ENCODE data around the gene KLHL42.

Gene KLHL42

DNA sequence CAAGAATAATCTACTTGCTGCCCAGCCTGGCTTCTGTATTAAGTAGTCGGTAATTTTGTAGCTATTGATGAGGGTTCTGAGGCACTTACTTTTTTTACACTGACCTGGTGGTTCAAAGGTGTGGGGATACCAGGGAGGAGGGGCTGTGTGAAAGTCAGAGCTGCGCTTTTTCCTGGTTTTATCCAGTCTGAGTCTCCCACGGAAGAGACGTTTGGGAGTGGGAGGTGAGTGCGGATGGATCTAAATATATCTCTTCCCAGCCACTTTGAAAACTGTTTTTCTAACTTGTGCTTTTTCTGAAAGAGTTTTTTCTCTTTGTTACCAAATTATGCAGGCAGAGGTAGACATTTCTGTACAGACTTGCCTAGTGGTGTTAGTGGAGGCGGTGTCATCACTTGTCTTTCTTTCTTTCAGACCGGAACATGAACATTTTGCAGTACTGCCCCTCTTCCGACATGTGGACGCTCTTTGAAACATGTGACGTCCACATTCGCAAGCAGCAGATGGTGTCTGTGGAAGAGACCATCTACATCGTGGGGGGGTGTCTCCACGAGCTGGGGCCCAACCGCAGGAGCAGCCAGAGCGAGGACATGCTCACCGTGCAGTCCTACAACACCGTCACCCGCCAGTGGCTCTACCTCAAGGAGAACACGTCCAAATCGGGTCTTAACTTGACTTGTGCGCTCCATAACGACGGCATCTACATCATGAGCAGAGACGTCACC is 17.4 kb downstream of the KLHL42 start:
- Mint-ChIP-seq H3K27ac (no peak overlapping the region), H3K4me3 (no peak overlapping the region), H3K4me1 (ENCODE audit: low read depth) (peaks cover 35% of the 10 kb centered on the region), H3K27me3 (no peaks in the 10 kb centered on the region), H3K36me3 (ENCODE audit: low read depth) (peaks cover 58% of the 10 kb centered on the region), H3K9me3 (no peaks in the 10 kb centered on the region)

DNA sequence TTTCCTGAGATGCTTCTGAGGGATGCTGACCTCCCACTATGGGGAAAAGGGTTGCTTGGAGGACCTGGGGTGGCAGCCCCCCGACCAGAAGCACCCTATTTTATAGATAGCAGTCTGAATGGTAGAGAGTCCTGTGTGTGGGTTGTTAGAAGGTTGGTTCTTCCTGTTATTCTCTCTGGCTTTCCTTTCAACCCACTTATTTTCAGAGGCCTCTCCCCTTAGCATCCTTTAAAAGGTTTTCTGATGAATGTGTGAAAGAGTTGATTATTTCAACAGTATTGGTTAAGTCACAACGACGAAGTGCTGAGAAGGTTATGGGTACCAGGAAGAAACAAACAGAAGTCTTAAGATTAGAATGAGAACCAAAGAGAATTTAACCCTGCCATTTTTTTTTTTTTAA is 20.8 kb downstream of the KLHL42 start:
- peaks cover 44% of the 10 kb centered on the region for H3K4me1 Mint-ChIP-seq (ENCODE audit: low read depth)
- H3K4me3 Mint-ChIP-seq: peak overlapping the region; percentile 24
- H3K27me3 Mint-ChIP-seq: no peaks in the 10 kb centered on the region
- H3K27ac Mint-ChIP-seq: peak overlapping the region; percentile 85
- H3K36me3 Mint-ChIP-seq (ENCODE audit: low read depth): peaks cover 40% of the 10 kb centered on the region
- no peaks in the 10 kb centered on the region for H3K9me3 Mint-ChIP-seq

DNA sequence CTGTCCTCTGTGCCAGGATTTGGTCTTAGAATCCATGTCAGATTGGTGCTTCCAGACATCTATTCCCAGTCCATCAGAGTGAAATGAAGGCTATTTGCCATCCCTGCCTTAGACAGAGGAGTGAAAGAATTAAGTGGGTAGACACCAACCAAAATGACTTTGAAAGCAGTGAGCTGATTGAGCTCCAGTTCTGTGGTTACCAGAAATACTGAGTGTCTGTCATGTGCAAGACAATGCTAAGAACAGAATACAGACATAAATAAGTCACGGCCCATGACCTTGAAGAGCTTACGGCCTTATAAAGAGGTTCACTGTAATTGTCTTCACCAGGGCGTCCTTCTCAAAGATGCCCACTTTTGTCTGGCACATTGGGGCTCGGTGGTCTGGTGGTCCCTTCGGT is 21.6 kb downstream of the KLHL42 start:
- H3K4me3 Mint-ChIP-seq: no peak overlapping the region
- H3K9me3 Mint-ChIP-seq: no peaks in the 10 kb centered on the region
- H3K4me1 Mint-ChIP-seq (ENCODE audit: low read depth): peaks cover 52% of the 10 kb centered on the region
- H3K27ac Mint-ChIP-seq: peak overlapping the region; percentile 88
- H3K27me3 Mint-ChIP-seq: no peaks in the 10 kb centered on the region
- peaks cover 35% of the 10 kb centered on the region for H3K36me3 Mint-ChIP-seq (ENCODE audit: low read depth)

DNA sequence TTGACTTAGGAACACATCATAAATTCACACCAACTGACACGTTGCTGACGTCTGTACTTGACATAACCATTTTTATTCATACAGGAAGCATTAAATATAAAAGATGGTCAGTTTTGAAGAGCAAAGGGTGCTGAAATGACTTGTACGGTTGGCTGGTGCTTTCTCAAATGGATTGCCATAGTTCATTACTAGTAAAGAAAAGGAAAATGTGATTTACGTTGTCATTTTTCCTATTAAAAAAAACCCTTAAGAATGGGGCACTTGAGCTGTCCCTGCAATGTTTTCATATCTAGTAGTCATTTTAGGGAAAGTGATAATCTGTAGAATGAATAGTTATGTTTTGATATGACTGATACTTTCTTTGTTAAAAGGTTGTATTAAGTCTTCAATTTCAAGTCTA is 22.5 kb downstream of the KLHL42 start:
- Mint-ChIP-seq H3K36me3 (ENCODE audit: low read depth) (peaks cover 26% of the 10 kb centered on the region), H3K9me3 (no peaks in the 10 kb centered on the region), H3K27ac (peak overlapping the region; percentile 88), H3K4me3 (no peak overlapping the region), H3K27me3 (peaks cover under 1% of the 10 kb centered on the region), H3K4me1 (ENCODE audit: low read depth) (peaks cover 61% of the 10 kb centered on the region)

DNA sequence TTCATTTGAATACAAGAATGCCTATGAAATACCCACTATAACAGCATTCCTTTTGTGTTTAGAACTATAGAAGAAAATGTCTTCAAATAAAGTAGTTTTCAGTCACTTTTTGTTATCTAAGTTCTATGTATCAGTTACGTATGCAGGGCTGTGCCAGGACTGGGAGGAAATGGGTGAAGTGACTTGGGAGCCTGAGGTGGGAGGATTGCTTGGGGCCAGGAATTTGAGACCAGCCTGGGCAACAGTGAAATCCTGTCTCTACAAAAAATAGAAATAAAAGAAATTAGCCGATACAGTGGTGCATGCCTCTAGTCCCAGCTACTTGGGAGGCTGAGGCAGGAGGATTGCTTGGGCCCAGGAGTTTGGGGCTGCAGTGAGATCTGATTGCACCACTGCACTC is 22.9 kb downstream of the KLHL42 start:
- Mint-ChIP-seq H3K27ac (peak overlapping the region; percentile 72), H3K9me3 (no peaks in the 10 kb centered on the region), H3K4me3 (no peak overlapping the region), H3K27me3 (peaks cover 5% of the 10 kb centered on the region), H3K4me1 (ENCODE audit: low read depth) (peaks cover 65% of the 10 kb centered on the region), H3K36me3 (ENCODE audit: low read depth) (peaks cover 22% of the 10 kb centered on the region)

DNA sequence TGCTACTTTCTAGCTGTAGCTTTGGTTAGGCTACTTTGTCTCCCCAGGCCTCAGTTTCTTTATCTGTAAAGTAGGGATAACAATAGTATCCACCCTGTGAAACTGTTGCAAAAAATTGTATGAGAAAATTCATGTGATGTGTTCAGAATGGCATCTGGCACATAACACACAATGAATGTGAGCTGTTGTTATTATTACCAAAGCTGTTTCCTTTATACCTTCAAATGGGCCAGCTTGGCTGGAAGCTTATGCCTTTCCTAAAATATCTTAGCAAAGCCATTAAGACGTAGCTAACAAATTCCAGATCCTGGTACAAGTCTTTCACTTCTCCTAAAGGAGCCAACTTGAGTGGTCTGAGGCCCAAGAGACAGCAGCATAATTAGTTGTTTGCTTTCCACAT is 25.2 kb downstream of the KLHL42 start:
- Mint-ChIP-seq H3K4me1 (ENCODE audit: low read depth) (peaks cover 63% of the 10 kb centered on the region), H3K36me3 (ENCODE audit: low read depth) (peaks cover 7% of the 10 kb centered on the region), H3K4me3 (no peak overlapping the region), H3K27ac (no peak overlapping the region), H3K27me3 (peaks cover 8% of the 10 kb centered on the region), H3K9me3 (no peaks in the 10 kb centered on the region)

DNA sequence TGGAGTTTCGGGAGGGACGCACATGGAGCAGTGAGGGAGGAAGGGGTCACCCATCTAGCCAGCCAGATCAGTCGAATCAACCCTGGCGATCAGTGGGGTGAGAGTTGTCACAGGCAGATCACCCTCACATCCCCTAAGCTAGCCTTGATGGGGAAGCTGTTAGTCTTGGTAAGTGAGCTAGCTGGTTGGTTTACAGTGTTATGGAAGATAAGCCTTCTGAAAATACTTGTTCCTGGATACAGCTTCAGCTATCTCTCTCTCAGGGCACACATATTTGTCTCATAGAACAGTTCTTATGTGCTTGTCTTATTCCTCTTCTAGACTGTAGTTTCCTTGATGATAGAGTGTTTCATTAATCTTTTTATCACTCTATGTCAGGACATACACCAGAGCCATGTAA is 26.2 kb downstream of the KLHL42 start:
- peak overlapping the region; percentile 80 for H3K27ac Mint-ChIP-seq
- no peaks in the 10 kb centered on the region for H3K9me3 Mint-ChIP-seq
- peaks cover 53% of the 10 kb centered on the region for H3K4me1 Mint-ChIP-seq (ENCODE audit: low read depth)

DNA sequence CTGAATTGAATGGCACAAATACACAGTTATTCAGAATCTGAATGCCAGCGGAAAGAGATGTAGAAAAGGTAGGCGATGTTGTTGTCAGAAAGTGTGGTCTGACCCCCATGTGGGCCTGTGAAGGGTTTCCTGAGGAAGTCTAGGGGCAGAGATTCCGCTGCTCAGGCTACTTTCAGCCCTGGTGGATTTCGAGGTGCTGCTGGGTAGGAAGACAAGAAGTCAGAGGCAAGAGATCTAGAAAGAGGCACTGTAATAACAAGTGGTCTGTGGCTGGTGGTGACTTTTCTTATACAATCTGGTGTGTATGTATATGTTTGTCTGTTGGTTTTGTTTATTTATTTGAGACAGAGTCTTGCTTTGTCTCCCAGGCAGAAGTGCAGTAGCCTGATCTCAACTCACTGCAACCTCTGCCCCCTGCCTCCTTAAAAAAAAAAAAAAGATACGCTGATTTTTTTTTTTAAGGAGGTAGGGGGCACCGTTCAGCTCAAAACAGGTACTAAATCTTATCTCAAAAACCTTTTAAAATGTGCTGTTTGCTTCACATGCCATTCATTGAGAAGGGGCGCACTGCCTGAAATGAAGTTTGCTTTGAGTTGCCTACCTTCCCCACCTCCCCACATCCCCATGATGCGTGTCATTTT is 27.1 kb downstream of the KLHL42 start:
- Mint-ChIP-seq H3K27me3 (peaks cover 12% of the 10 kb centered on the region), H3K36me3 (ENCODE audit: low read depth) (no peaks in the 10 kb centered on the region), H3K27ac (peak overlapping the region; percentile 80), H3K4me3 (peak overlapping the region; percentile 73), H3K9me3 (no peaks in the 10 kb centered on the region), H3K4me1 (ENCODE audit: low read depth) (peaks cover 44% of the 10 kb centered on the region)

More for the DNA sequence above, 26.2 kb downstream of the KLHL42 start:
- Mint-ChIP-seq H3K27me3 (peaks cover 8% of the 10 kb centered on the region), H3K36me3 (ENCODE audit: low read depth) (peaks cover under 1% of the 10 kb centered on the region), H3K4me3 (no peak overlapping the region)

DNA sequence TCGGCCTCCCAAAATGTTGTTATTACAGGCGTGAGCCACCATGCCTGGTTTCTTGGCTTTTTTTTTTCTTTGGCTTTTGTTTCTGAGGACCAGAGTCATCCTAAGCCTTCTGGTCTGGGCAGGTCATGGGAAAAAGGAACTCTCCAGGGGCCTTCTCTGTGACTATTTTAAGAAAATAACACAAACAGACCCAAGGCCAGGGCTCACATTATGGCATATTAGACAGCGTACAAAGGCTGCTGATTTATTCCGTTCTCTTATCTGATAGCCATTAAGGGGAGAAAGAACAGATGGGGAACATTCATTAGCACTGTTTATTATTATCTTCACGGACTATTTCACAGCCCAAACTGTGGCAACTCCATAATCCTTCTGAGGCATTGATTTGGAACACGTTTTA is 28.8 kb downstream of the KLHL42 start:
- peaks cover 32% of the 10 kb centered on the region for H3K4me1 Mint-ChIP-seq (ENCODE audit: low read depth)
- peaks cover 19% of the 10 kb centered on the region for H3K27me3 Mint-ChIP-seq
- H3K4me3 Mint-ChIP-seq: no peak overlapping the region
- no peaks in the 10 kb centered on the region for H3K9me3 Mint-ChIP-seq
- H3K27ac Mint-ChIP-seq: no peak overlapping the region
- H3K36me3 Mint-ChIP-seq (ENCODE audit: low read depth): no peaks in the 10 kb centered on the region

DNA sequence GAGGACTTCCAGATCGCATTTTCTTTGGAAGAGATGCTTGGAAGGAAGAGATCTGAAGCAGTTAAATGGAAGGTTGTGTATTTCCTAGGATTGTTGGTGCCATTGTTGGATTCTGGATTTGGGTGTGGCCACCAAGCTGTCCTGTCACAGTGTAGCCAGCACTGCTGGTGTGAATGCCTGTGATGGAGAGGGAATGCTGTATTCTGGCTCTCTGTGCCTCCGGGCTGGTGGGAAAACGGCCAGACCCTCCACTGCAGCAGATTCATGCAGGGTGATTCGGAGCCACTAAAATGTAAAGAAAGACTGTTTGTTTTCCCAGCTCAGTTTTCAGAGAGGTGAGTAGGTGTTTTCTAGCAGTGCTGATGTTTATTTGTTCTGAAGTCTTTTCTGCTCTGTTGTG is 30.7 kb downstream of the KLHL42 start:
- H3K27me3 Mint-ChIP-seq: peaks cover 19% of the 10 kb centered on the region
- no peaks in the 10 kb centered on the region for H3K9me3 Mint-ChIP-seq
- no peak overlapping the region for H3K27ac Mint-ChIP-seq
- H3K4me1 Mint-ChIP-seq (ENCODE audit: low read depth): peaks cover 42% of the 10 kb centered on the region
- no peaks in the 10 kb centered on the region for H3K36me3 Mint-ChIP-seq (ENCODE audit: low read depth)
- no peak overlapping the region for H3K4me3 Mint-ChIP-seq

DNA sequence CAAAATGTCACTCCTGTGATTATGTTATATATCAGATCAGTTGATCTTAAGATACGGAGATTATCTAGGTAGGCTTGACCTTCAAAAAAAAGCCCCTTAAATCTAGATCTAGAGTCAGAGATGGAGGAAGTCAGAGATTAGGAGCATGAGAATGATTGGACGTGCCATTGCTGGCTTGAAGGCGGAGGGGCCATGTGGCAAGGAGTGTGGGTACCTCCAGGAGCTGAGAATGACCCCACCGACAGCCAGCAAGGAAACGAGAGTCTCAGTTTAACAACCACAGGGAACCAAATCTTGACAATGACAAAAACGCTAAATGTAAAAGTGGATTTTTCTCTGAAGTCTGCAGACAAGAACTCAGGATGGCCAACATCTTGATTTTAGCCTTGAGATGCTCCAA is 32.5 kb downstream of the KLHL42 start:
- Mint-ChIP-seq H3K27ac (no peak overlapping the region), H3K4me1 (ENCODE audit: low read depth) (peaks cover 34% of the 10 kb centered on the region), H3K4me3 (no peak overlapping the region), H3K36me3 (ENCODE audit: low read depth) (no peaks in the 10 kb centered on the region), H3K9me3 (no peaks in the 10 kb centered on the region), H3K27me3 (peaks cover 24% of the 10 kb centered on the region)

DNA sequence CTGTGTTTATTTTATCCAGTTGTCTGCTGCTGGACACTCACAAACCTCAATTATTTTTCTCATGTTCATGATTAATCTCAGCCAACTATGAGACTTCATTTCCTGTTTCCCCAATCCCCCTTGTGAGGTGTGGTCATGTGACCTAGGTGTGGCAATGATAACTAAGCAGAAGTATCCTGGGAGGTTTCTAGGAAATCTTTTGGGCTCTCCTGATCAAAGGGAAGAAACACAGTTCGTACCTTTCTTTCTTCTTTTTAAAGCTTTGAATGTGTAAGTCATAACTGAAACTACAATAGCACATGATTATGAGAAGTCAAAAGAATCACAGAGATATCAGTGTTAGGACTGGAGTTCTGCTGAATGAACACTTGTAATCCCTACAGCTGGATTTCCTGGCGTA is 34.4 kb downstream of the KLHL42 start:
- H3K27ac Mint-ChIP-seq: no peak overlapping the region
- H3K36me3 Mint-ChIP-seq (ENCODE audit: low read depth): no peaks in the 10 kb centered on the region
- no peak overlapping the region for H3K4me3 Mint-ChIP-seq
- H3K4me1 Mint-ChIP-seq (ENCODE audit: low read depth): peaks cover 29% of the 10 kb centered on the region
- H3K27me3 Mint-ChIP-seq: peaks cover 31% of the 10 kb centered on the region
- H3K9me3 Mint-ChIP-seq: no peaks in the 10 kb centered on the region

DNA sequence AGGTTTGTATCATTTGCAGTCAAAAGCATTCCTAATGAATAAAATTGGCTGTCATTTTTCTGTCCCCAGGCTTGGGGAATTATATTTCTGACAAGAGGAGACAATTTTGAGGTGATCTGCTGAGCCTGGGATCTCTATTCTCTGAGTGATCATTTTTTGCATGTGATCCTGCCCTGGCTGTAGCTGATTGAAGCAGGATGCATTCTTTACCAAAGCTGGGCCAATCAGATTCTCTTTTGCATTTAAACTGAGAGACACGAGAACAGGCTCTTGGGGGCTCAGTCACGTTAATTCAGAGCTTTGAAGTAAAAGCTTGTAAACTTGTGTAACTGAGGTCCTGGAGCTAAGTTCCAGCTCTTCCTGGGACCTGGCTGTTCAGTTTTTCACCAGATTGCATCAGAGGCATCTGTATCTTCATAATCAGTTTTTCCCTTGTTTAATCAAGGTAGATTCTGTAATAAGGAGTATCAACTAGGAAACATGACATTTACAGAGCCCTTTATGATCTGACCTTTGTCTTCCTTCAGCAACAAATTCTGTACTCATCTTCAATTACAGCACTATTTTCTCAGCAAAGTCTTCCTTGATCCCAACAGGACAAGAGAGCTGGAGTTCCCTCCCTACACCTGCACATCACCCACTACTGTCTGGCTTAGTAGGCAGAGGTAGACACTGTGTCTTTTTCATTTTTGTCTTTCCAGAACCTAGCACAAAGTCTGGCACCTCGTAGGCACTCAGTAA is 35.0 kb downstream of the KLHL42 start:
- Mint-ChIP-seq H3K36me3 (ENCODE audit: low read depth) (no peaks in the 10 kb centered on the region), H3K4me3 (no peak overlapping the region), H3K9me3 (no peaks in the 10 kb centered on the region), H3K27me3 (peaks cover 33% of the 10 kb centered on the region), H3K27ac (peak overlapping the region; percentile 48), H3K4me1 (ENCODE audit: low read depth) (peaks cover 29% of the 10 kb centered on the region)

DNA sequence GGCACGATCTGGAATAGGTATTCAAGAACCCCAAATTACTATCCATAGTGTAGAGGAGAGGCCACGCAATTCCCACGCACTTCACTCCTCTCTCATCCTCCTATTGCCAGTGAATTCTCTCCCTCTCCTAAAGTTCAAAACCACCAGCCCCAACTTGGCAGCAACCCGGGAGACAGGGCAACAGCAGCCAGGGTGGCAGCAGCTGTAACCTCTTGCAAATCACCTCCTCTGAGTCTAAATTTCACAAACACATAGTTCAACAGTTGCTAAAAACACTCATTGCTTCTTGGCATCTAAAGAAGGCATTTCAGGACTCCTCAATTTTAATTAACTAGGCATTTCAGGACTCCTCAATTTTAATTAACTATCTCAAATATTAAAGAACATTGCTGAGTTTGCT is 37.7 kb downstream of the KLHL42 start:
- Mint-ChIP-seq H3K27me3 (peaks cover 24% of the 10 kb centered on the region), H3K9me3 (no peaks in the 10 kb centered on the region), H3K4me3 (no peak overlapping the region), H3K27ac (no peak overlapping the region), H3K4me1 (ENCODE audit: low read depth) (peaks cover 43% of the 10 kb centered on the region), H3K36me3 (ENCODE audit: low read depth) (no peaks in the 10 kb centered on the region)

DNA sequence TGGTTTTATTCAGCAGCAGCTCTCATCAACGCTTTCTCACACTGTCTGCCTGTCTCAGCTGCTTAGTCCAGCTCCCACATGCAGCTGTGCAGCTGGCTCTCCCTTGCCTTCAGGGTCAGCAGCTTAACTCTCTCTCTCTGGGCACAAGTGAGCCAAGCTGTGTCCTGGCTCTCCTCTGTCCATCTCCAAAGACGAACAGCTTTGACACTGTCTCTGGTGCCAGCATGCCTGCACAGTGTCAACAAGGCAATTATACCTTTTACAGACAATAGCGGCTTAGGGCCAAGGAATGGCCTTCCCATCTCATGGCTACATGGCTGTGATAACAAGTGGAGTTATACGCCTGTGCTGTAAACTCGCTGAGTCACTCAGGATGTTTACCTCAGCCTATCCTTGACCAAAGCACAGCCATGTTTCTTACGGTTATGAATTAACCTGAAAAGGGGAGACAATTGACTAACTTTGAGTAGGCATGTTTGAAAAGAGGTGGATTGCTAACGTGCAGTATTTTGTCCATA is 38.4 kb downstream of the KLHL42 start:
- no peak overlapping the region for H3K4me3 Mint-ChIP-seq
- no peaks in the 10 kb centered on the region for H3K9me3 Mint-ChIP-seq
- H3K36me3 Mint-ChIP-seq (ENCODE audit: low read depth): no peaks in the 10 kb centered on the region
- H3K4me1 Mint-ChIP-seq (ENCODE audit: low read depth): peaks cover 50% of the 10 kb centered on the region
- H3K27ac Mint-ChIP-seq: no peak overlapping the region
- H3K27me3 Mint-ChIP-seq: peaks cover 22% of the 10 kb centered on the region
